A549 treated with ZK216348 at 1 μM for 4 hours (cell line): ENCODE results near the gene TCTN2. TPM values are rescaled to one million over a fixed set of nuclear protein-coding genes. Genes with fewer than 3 reads are reported as not detected.

Experiments used
- total RNA-seq: library from RNA; stranded (reverse); fragments of 200-300 nt; extraction: Qiagen RNA extraction; gene quantifications from 5 replicates; pipeline ENCODE4 v1.2.3, GENCODE V29; 2022; ENCODE audit warnings: low read depth

The TCTN2 gene
- total RNA-seq = 11.1 to 14.6 TPM (median 13.6 TPM) in 5 replicates

DNA sequence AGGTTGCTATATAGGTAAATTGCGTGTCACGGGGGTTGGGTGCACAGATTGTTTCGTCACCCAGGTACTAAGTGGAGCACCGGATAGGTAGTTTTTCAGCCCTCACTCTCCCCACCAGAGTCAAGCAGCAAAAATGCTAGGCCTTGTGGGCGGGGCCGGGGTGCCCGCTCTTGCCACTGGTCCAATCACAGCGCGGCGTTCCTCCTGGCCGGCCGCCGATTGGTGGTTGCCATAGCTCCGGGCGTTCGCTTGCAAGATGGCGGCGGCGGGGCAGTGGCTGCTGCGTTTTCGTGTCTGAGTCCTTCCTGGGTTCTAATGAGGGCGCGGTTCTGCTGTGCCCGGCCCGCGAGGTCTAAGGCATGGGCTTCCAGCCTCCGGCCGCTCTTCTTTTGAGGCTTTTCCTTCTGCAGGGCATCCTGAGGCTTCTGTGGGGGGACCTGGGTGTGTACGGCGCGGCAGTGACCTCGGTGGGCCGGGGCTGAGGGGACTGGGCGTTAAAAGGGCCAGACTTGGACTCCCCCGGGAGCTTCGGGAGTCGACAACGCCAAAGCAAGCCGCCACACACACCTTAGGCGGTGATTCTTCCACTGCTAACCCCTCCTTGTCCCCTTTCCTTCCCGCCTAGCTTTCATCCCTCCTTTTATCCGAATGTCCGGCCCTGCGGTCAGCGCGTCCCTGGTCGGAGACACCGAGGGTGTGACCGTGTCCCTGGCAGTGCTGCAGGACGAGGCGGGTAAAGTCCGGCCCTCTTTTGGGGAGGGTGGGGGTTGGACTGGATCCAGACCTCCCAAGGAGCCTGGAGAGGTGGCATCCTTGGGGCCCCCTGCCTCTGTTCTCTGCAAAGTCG is at the start of gene TCTN2:
TSS of gene TCTN2 (plus strand) at position 232 of the 847 bp plus-strand sequence. CDS start at position 360, 128 bp downstream.

DNA sequence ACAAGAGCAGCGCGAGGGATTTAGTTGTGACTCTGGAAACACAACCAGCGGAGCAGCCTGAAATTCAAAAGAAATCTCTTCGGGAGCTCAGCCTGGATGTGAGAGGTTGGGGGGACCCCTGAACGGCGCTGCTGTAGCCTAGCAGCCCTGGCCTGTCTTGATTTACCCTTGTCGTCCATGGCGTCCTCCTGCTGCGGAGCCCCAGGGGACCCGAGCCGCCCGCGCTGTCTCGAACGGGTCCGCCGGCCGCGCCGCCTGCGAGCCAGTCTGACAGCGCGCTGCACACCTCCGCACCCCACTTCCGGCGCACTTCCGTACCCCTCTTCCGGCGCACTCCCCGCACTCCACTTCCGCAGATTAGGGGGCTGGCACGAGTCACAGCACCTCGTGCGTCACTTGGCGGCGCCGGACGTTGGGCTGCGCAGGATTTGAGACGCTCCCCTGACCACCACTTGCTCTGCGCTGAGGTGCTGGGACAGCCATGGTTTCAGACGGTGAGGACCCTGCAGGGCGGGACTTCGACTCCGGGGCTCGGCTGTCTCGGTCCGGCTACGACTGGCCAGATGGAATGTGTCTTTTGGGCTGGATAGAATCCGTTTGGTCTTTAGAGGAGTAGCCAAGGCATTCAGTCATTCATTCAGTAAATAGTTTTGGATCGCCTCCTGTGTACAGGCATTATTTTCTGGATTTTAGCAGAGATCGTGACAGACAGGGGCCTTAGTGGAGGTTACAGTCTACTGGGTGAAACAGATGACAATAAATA is 37.4 kb upstream of the TCTN2 start, which contains the start of the genes EIF2B1 and GTF2H3:
TSS of gene EIF2B1 (minus strand) at position 308 of the 763 bp plus-strand sequence. CDS start at position 179, 129 bp downstream.
TSS of gene GTF2H3 (plus strand) at position 451 of the 763 bp plus-strand sequence. CDS start at position 482, 31 bp downstream.

Other genes starting within 250 kb of the TCTN2 start
- 1.5 to 2.1 TPM (median 1.7 TPM) in 5 replicates for gene RILPL2, start 234.4 kb upstream of the TCTN2 start, total RNA-seq
- 18.8 to 23.1 TPM (median 21.0 TPM) in 5 replicates for gene SNRNP35, start 213.0 kb upstream of the TCTN2 start, total RNA-seq
- 7.4 to 15.6 TPM (median 14.1 TPM) in 5 replicates for gene RILPL1, start 137.4 kb upstream of the TCTN2 start, total RNA-seq
- 142 to 197 TPM (median 194 TPM) in 5 replicates for gene TMED2, start 86.6 kb upstream of the TCTN2 start, total RNA-seq
- 30.7 to 36.3 TPM (median 33.3 TPM) in 5 replicates for gene DDX55, start 69.0 kb upstream of the TCTN2 start, total RNA-seq
- 30.5 to 40.3 TPM (median 33.0 TPM) in 5 replicates for gene EIF2B1, start 37.4 kb upstream of the TCTN2 start, total RNA-seq
- 17.2 to 38.8 TPM (median 27.2 TPM) in 5 replicates for gene GTF2H3, start 37.3 kb upstream of the TCTN2 start, total RNA-seq
- 16.0 to 26.4 TPM (median 21.3 TPM) in 5 replicates for gene ATP6V0A2, start 41.2 kb downstream of the TCTN2 start, total RNA-seq
- gene DNAH10, start 91.2 kb downstream of the TCTN2 start, total RNA-seq = 0.06 to 0.15 TPM (median 0.13 TPM) in 5 replicates